Ecto neural progenitor cell (in vitro differentiated cells): ENCODE results near the gene MYADM.
"Not testable (repeated sequence)": the region's sequence is repeated elsewhere in the genome, so short reads cannot be mapped to it uniquely, and the experiment has no call there.

Source experiments
- DNase-seq: peaks from one replicate; pipeline ENCODE4 v3.0.0-alpha.2; 2018; ENCODE audit warnings: low spot score

MYADM gene

DNA sequence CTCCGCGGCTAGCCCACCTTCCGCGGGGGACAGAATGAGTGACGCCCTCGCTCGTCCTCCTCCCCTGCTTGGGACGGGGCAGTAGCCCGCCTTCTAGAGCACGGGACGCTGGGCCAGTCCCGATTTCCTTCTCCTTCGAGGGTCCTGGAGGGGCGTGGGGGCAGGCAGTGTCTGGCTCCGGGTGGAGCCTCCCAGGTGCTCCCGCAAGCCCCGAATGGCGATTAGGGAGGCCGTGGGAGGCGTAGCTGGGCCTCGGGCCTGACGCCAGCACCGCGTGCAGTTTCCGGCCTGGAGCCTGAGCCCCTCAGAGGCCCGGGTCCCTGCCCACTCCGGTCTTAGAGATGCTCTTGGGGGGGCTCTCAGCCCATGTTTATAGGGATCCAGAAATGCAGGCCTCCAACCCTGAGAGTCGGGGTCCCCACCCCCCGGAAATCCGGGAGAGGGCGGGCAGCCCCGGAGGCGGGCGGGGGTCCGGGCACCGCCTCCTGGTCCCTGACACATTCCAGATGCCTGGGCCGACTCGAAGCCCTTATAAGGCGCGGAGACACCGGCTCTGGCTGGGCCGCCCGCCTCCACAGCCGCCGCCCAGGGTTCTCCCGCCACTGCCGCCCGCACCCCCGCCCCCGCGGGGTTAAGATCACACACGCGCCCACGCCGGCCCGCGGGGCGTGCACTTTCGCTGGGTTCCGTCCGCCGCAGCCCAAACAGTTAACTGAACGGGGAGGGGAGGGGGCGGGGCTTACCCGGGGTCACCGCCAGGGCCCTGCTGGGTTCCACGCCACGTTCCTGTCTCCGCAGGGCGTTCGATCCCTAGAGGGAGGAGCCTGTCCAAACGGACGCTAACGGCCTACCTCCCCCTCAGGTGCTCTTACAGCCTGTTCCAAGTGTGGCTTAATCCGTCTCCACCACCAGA is 1.5 kb downstream of the MYADM start:
- peak; percentile 94 for DNase-seq

DNA sequence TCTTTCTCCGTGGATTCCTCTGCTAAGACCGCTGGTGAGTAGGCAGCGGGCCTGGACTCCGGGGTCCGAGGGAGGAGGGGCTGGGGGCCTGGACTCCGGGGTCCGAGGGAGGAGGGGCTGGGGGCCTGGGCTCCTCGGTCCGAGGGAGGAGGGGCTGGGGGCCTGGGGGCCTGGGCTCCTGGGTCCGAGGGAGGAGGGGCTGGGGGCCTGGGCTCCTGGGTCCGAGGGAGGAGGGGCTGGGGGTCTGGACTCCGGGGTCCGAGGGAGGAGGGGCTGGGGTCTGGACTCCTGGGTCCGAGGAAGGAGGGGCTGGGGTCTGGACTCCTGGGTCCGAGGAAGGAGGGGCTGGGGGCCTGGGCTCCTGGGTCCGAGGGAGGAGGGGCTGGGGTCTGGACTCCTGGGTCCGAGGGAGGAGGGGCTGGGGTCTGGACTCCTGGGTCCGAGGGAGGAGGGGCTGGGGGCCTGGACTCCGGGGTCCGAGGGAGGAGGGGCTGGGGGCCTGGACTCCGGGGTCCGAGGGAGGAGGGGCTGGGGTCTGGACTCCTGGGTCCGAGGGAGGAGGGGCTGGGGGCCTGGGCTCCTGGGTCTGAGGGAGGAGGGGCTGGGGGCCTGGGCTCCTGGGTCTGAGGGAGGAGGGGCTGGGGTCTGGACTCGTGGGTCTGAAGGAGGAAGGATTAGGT is 2.3 kb downstream of the MYADM start:
- DNase-seq, result not testable (repeated sequence)

DNA sequence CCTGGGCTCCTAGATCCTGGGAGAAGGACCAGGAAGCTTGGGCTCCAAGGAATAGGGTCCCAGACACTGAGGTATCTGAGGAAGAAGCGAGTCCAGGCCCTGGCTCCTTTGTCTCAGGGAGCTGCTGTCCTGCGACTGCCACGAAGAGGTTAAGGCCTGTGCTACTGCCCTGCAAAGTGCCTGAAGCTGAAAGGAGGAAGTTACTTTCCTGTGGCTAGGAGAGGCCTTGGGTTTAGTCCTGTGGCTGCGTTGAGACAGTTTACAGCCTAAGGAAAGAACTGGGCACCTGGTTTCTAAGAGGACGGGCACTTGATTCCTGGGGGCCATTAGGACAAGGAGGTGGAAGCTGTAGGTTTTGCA is 2.8 kb downstream of the MYADM start:
- DNase-seq, result peak; percentile 62

DNA sequence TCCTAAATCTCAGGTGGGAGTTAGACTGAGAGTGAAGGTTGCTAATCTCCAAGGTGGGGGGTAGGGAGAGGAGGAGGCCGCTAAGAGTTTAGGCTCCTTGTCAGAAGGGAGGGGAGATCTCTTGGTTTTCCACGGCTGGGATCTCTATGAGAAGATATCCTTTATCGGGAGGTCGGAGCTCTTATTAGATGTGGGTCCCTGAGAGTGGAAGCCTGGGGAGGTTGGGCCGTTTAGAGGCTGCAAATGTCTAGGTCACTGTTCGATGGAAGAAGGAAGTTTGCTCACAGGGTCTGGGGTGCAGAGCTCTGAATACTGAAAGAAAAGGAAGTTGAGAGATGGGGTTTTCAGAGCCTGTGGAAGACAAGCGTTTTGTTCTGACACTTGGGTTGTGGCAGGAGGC is 3.8 kb downstream of the MYADM start:
- DNase-seq, result no peak

DNA sequence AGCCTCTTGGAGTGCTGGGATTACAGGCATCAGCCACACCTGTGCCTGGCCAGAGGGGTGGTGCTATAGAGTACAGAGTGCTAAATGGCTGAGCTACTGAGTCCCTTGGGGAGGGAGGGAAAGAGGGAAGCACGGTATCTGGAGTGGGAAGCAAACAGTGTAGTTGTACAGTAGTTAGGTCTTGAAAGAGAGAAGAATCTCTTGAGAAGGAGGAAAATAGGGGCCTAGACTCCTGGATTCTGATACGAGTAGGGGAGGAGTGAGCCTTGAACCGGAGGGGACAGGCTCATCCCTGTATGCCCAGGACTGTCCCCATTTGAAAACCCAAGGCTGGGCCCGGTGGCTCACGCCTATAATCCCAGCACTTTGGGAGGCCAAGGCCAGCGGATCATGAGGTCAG is 5.1 kb downstream of the MYADM start:
- no peak for DNase-seq

DNA sequence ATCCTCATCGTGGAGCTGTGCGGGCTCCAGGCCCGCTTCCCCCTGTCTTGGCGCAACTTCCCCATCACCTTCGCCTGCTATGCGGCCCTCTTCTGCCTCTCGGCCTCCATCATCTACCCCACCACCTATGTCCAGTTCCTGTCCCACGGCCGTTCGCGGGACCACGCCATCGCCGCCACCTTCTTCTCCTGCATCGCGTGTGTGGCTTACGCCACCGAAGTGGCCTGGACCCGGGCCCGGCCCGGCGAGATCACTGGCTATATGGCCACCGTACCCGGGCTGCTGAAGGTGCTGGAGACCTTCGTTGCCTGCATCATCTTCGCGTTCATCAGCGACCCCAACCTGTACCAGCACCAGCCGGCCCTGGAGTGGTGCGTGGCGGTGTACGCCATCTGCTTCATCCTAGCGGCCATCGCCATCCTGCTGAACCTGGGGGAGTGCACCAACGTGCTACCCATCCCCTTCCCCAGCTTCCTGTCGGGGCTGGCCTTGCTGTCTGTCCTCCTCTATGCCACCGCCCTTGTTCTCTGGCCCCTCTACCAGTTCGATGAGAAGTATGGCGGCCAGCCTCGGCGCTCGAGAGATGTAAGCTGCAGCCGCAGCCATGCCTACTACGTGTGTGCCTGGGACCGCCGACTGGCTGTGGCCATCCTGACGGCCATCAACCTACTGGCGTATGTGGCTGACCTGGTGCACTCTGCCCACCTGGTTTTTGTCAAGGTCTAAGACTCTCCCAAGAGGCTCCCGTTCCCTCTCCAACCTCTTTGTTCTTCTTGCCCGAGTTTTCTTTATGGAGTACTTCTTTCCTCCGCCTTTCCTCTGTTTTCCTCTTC is 6.3 kb downstream of the MYADM start:
- no peak for DNase-seq

DNA sequence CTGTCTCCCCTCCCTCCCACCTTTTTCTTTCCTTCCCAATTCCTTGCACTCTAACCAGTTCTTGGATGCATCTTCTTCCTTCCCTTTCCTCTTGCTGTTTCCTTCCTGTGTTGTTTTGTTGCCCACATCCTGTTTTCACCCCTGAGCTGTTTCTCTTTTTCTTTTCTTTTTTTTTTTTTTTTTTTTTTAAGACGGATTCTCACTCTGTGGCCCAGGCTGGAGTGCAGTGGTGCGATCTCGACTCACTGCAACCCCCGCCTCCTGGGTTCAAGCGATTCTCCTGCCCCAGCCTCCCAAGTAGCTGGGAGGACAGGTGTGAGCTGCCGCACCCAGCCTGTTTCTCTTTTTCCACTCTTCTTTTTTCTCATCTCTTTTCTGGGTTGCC is 6.9 kb downstream of the MYADM start:
- DNase-seq, result no peak

DNA sequence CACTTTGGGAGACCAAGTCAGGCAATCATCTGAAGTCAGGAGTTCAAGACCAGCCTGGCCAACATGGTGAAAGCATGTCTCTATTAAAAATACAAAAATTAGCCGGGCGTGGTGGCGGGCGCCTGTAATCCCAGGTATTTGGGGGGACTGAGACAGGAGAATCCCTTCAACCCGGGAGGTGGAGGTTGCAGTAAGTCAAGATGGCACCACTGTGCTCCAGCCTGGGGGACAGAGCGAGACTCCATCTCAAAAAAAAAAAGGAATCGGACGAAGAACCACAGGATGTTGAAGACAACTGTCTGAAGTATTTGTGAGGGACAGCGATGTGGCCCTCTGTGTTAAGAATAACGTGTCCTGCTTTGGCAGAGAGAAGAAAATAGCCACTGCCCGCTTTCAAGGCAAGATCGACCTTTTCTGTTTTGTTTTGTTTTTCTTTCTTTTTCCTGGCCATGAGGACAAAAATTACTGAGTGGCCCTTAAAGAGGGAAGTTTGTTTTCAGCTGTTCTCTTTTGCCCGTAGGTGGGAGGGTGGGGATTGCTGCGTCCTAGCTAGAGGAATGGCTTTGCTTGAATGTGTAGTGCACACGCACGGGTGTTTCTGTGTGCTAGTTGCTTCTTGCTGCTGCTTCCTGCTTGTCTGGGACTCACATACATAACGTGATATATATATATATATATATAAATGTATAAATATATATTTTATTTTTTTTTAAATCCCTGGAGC is 8.1 kb downstream of the MYADM start:
- DNase-seq, result no peak

DNA sequence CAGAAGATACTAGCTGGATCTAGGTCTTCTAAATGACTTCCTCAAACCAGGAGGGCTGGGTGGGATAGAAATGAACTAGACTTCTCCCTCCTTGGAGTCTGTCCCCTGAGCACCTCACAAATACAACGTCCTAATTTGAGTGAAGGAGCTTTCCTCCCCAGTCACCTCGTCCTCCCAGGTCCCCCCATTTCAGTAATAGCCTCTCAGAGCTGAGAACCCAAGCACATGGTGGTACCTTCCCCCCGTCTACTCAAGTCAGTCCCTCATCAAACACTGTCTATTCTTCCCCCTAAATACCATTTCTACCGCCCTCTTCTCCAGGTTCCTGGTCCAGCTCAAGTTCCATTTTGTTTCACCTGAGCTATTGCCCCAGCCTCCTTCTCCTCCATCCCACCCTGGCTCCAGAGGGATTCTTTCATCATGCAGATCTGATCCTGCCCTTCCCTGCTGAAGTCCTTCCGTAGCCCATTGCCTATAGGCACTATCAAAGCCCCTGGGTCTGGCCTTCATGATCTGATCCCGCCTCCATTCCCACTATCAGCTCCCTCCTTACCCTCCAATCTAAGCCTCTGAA is 9.1 kb downstream of the MYADM start:
- no peak for DNase-seq

DNA sequence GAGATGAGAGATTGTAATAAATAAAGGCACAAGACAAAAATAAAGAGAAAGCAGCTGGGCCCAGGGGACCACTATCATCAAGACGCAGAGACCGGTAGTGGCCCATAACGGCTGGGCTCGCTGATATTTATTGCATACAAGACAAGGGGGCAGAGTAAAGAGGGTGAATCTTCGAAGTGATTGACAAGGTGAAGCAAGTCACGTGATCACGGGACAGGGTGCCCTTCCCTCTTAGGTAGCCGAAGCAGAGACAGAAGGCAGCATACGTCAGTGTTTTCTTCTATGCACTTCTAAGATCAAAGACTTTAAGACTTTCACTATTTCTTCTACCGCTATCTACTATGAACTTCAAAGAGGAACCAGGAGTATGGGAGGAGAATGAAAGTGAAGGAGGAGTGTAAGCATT is 9.7 kb downstream of the MYADM start:
- no peak for DNase-seq

DNA sequence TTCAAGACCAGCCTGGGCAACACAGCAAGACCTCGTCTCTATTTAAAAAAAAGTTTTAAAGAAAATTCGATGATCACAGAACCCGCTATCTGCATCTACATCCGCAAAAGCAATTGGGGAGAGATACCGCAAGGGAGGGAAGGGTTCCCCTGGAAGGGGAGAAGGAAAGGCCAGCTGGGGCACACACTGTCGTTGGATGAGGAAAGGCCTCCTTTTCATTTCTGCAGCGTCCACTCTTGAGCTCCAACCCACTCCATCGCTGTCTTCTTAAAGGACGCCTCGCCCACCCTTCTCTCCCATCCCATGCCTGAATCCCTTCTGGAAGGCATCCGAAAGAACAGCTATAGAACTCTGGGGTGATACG is 11.1 kb downstream of the MYADM start:
- no peak for DNase-seq

DNA sequence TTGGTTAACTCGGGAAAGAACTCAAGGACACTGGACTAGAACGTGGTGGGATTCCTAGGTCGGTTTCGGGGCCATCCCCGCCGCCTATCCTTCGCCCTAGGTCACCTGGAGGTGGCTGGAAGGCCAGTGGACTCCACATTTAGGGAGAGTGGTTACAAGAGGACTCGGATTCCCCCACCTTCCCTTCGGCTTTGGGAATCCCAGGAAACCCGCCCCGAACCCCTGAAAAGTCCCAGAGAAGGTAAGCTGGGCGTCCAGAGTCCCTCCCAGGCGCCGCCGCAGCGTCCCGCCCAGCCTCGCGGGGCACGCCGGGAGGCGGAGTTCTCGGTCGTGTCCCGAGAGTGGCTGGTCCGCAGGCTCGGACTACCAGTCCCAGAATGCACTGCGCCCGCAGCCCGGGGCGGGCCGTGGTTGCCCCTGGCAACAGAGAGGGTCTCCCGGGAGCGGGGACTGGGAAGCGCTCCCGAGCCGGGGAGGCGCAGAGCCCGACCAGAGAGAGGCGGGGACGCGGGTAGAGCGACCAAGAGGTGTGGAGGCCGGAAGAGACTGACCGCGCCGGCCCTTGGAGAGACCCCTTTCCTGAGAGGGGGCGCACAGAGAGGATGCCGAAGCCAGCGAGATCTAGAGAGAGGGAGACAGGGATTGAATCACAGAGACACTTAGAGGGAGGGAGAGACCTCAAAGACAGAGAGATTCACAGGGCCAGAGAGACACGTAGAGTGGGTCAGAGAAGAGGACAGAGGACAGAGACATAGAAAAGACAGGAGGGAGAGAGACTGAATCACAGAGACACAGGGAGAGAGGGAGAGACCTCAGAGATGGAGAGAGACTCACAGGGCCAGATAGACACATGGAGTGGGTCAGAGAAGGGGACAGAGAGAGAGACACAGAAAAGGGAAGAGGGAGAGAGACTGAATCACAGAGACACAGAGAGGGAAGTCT is 11.7 kb downstream of the MYADM start:
- peak; percentile 100 for DNase-seq

DNA sequence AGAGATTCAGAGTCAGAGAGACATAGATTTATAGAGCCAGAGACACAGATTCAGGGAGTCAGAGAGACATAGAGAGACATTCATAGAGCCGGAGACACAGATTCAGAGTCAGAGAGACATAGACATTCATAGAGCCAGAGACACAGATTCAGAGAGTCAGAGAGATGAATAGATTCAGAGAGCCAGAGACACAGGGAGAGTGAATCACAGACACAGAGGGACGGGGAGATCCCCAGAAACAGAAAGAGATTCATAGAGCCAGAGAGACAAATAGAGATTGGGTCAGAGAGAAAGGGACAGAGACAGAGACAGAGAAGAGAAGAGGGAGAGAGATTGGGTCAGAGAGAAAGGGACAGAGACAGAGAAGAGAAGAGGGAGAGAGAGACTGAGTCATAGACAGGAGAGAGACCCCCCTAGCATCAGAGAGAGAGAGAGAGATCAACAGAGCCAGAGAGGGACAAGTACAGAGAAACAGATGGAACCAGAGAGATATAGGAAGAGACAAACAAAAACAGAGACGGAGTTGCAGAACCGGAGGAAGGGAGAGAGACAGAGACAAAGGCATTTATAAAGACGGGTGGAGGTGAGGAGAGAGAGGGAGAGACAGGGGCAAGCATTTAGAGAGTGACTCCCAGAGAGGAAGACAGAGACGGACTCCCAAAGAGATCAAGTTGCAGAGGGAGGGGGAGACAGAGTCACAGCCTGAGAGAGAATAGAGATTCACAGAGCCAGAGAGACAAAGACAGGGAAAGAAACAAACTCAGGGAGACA is 13.2 kb downstream of the MYADM start:
- no peak for DNase-seq

DNA sequence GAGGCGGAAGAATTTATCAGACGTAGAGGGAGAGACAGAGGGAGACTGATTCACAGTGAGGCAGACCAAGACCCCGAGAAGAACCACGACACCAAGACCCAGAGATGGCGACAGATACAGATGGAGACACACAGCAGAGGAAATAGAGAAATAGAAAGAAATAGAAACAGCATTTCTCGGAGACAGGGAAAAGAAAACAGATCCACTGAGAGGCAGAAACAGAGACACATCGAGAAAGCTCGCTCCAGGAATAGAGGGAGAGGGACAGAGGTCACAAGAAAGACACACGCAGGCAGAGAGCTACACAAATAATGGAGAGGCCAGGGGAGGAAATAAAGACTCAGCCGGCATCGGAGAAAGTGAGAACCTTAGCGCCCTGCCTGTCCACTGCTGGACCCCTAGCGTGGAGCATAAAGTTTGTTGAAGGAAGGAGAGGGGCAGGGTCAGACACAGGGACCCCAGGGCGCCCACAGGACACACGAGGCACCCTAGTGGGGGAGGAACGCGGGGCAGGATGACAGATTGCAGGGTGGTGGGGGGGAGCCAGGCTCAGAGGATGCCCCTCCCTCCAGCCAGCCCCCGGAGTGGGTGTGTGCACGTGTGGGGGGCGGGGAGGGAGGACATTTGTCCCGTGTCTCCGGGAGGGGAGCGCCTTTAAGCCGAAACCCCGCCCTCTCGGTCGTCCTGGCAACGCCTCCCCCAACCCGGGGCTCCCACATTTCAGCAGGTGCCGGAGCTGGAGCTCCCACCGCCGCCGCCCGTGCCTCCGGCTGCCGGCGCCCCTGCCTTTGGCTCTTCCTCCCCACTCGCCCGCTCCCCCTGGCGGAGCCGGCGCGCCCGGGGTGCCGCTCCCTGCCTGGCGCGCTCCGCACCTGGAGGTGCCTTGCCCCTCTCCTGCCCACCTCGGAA is 14.1 kb downstream of the MYADM start, which contains the start of gene PRKCG:
TSS of gene PRKCG (plus strand) at position 716 of the 909 bp plus-strand sequence. CDS start 298 bp downstream, outside the sequence.
- DNase-seq, result peak; percentile 82

DNA sequence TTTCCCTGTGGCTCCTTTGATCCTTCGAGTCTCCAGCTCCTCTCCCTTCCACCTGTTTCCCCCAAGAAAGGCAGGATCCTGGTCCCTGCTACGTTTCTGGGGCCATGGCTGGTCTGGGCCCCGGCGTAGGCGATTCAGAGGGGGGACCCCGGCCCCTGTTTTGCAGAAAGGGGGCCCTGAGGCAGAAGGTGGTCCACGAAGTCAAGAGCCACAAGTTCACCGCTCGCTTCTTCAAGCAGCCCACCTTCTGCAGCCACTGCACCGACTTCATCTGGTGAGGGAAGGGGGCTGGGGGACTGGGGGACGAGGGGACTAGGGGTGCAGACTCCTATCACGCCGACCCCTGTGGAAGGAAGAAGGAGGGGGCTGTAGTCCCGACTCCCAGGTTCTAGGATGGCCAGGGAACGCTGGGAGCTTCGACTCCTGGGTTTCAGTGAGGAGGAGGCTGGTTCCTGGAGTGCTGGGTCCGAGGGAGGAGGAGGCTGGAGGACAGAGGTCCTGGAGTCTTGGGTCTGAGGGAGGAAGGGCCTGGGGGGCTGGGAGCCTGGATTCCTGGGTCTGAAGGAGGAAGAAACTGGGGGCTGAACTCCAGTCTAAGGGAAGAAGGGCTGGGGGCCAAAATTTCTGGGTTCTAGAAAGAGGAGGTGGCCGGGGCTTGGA is 14.8 kb downstream of the MYADM start:
- DNase-seq, result no peak

DNA sequence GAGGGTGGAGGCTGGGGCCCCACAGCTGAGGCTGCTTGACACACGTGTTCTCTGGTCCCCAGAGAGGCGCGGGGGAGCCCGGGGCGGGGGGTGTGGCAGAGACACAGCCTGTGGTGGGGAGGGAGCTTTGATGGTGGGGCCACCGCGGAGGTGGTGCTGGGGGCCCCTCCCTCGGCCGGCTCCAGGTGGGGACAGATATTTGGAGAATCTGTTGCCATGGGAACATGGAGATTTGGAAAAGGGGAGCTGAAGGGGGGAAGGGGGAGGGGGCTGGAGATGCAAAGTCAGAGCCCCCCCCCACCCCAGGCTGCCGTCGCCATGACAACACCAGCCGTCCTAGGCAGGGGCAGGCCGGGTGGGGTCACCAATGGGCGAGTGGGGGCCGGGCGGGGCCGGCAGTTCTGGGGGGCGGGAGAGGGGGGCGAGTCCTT is 15.6 kb downstream of the MYADM start:
- peak; percentile 60 for DNase-seq

DNA sequence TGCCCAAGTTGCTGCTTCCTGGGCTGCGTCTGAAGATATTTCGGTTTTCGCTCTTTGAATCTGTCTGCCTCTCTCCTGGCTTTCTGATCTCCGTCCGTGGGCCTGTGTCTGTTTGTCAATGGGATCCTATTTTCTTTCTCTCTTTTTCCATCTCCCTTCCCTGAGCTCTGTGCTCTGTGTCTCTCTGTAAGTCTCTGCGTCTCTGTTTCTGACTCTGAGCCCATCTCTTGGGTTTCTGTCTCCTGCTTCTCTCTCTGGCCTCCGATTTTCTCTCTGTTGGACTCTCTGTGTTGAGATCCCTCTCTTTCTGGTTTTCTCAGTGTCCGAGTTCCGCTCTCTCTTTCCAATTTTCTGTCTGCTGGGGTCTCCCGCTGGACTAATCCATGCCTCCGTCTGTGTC is 16.1 kb downstream of the MYADM start:
- DNase-seq, result no peak

DNA sequence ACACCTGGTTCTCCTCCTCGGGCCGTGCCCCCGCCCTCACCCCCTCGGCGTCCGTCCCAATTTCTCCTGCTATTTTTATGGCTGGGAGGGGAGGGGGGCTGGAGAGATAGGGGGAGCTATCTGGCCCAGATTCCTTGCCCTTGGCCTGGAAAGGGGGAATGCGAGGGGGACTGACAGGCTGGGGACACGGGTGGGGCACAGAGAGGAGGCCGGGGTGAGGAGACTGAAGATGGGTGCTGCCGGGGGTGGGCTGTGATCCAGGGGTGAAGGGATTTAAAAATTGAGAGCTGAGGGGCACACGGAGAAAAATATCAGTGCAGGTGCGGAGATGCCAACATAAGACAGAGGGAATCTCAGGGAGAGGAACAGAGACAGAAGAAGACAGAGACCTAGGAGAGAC is 16.6 kb downstream of the MYADM start:
- DNase-seq, result no peak
